Measurements from ENCODE around the gene PLPP3. TPM values are rescaled to one million over a fixed set of nuclear protein-coding genes. Genes with fewer than 3 reads are reported as not detected.

Gene PLPP3
- total and polyA plus RNA-seq, 5 experiments from 2014 or later: not detected

DNA sequence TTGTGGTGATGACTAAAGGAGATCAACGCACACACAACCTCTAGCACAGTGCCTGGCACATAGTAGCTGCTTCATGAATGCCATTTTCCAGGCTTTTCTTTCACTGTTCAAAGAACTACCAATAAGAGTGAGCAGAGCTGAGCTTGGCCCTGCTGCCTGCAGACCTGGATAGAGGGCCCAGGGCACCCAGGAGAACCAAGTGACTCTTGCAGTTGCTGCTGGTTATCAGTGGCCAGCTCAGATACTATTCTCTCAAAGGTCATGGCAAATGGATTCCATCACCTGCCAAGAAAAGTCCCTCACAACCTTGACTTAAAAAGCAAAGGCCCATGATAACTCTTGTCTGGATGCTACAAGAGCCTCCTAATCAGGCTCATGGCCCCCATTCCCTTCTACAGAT lies 41.7 kb downstream of the PLPP3 start:
- no peak for ATAC-seq
- H3K27me3 Mint-ChIP-seq: peaks cover 0 to 7% (median 3%) of the 10 kb centered on the region in 5 donors
- no peak overlapping the region for H3K4me3 Mint-ChIP-seq
- H3K4me1 Mint-ChIP-seq: no peaks in the 10 kb centered on the region
- no peak for DNase-seq
- no peak overlapping the region for H3K27ac Mint-ChIP-seq
- no peaks in the 10 kb centered on the region for H3K36me3 Mint-ChIP-seq
- H3K9me3 Mint-ChIP-seq: no peaks in the 10 kb centered on the region
- POLR2A ChIA-PET: no interaction called here

DNA sequence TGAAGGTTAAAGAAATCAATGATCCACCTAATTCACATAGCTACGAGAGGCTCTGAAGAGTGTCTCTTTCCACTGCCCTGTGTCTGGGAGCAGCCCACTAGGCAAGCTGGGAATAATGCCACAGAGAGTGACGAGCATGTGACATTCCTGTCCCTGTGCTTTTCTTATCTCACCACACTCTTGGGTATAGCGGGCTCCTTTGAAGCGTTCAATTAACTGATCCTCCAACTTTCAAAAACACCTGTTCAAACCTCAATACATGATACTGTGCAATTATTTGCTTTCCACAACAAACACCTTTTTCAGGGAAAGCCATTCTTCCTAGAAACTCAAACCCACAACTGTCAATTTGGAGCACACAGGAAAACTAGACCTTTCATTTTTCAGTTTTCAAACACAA lies 43.4 kb downstream of the PLPP3 start:
- peaks cover 0 to 7% (median 3%) of the 10 kb centered on the region in 5 donors for H3K27me3 Mint-ChIP-seq
- ATAC-seq (no peak), DNase-seq (no peak)
- no peaks in the 10 kb centered on the region for H3K9me3 Mint-ChIP-seq
- H3K36me3 Mint-ChIP-seq: no peaks in the 10 kb centered on the region
- H3K4me1 Mint-ChIP-seq: no peaks in the 10 kb centered on the region
- H3K4me3 Mint-ChIP-seq: no peak overlapping the region
- H3K27ac Mint-ChIP-seq: no peak overlapping the region
- POLR2A ChIA-PET: no interaction called here

DNA sequence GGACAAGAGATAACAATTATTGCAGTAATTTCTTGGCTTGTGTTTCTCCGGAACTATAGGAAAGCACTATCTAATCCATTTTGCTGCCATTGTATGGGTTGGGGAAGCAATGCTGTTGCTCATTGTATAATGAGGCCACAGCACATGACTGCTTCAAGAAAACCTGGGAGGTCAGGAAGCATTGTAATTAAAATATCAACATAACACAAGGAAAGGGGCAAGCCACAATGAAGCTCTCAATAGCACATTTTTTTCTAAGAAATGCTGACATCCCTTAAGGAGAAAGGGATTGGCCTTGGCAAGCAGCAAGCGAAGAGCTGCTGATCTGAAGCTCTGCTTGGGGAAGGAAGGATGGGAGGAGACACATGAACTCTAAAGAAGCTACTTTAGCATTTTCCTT lies 44.0 kb downstream of the PLPP3 start:
- no peak overlapping the region for H3K27ac Mint-ChIP-seq
- DNase-seq: no peak
- no peak overlapping the region for H3K4me3 Mint-ChIP-seq
- no peaks in the 10 kb centered on the region for H3K36me3 Mint-ChIP-seq
- no peak for ATAC-seq
- H3K27me3 Mint-ChIP-seq: peaks cover 0 to 7% (median 3%) of the 10 kb centered on the region in 5 donors
- POLR2A ChIA-PET: no interaction called here
- no peaks in the 10 kb centered on the region for H3K9me3 Mint-ChIP-seq
- no peaks in the 10 kb centered on the region for H3K4me1 Mint-ChIP-seq

DNA sequence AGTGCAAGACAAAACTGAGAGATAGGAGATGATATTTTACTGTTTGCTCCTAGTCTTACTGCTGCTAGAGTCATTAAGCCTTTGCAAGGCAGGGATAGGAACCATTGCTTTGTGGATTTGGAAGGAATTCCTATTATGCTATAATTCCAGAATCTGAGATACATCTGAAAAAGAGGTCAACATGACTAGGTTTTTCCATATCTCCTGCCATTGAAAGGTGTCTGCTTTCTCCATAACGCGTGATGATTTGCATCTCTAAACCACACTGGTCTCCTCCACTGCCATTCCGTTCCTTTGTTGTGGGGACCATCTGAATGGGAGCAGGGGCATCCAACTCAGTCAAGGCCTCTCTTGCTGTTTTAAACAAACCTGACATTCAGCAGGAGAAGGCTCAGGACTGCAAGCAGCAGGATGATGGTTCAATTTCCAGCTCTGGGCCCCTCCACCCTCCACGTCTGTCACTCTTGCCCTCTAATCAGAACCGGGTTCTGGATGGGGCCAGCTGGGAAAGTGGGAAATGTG lies 45.2 kb downstream of the PLPP3 start:
- Mint-ChIP-seq H3K4me1 (no peaks in the 10 kb centered on the region), H3K9me3 (no peaks in the 10 kb centered on the region), H3K4me3 (no peak overlapping the region), H3K27me3 (peaks cover 0 to 7% (median 3%) of the 10 kb centered on the region in 5 donors), H3K36me3 (no peaks in the 10 kb centered on the region), H3K27ac (no peak overlapping the region)
- POLR2A ChIA-PET: no interaction called here
- ATAC-seq: no peak
- no peak for DNase-seq

DNA sequence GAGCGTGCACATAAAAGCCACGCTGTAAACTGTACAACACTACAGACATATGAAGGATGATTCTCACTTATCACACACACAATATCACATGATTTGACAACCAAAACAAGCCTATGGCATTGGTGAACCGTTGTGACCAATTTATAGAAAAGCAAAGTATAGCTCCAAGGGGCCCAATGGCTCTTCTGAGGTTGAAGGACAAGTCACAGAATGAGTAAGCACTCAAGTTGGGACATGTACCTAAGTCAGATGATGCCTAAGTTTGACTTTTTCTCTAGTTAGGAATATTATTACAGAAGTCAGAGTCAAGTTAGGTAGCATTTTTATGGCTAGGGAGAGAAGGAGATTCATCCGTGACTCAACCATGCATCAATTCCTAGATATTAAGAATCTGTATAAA lies 45.7 kb downstream of the PLPP3 start:
- DNase-seq (no peak), ATAC-seq (no peak)
- no peaks in the 10 kb centered on the region for H3K36me3 Mint-ChIP-seq
- POLR2A ChIA-PET: no interaction called here
- H3K4me1 Mint-ChIP-seq: no peaks in the 10 kb centered on the region
- H3K27ac Mint-ChIP-seq: no peak overlapping the region
- no peak overlapping the region for H3K4me3 Mint-ChIP-seq
- H3K9me3 Mint-ChIP-seq: no peaks in the 10 kb centered on the region
- peaks cover 0 to 7% (median 3%) of the 10 kb centered on the region in 5 donors for H3K27me3 Mint-ChIP-seq

DNA sequence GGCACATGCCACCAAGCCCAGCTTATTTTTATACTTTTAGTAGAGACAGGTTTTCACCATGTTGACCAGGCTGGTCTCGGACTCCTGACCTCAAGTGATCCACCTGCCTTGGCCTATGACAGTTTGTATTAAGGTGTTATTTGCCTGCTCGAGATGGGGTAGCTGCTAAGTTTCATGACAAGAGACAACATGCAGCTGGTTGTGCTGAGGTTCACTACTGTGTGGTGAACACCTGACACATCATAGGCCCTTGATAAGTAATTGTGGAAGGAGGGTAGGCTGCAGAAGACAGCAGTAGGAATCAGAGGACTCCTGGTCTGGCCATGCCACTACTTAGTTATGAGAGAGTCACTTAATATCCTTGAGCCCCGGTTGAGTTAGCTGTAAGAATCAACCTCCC lies 46.2 kb downstream of the PLPP3 start:
- H3K9me3 Mint-ChIP-seq: no peaks in the 10 kb centered on the region
- H3K4me1 Mint-ChIP-seq: no peaks in the 10 kb centered on the region
- peaks cover 0 to 7% (median 3%) of the 10 kb centered on the region in 5 donors for H3K27me3 Mint-ChIP-seq
- H3K4me3 Mint-ChIP-seq: no peak overlapping the region
- no peak for ATAC-seq
- H3K36me3 Mint-ChIP-seq: no peaks in the 10 kb centered on the region
- no peak overlapping the region for H3K27ac Mint-ChIP-seq
- DNase-seq: no peak
- POLR2A ChIA-PET: no interaction called here

DNA sequence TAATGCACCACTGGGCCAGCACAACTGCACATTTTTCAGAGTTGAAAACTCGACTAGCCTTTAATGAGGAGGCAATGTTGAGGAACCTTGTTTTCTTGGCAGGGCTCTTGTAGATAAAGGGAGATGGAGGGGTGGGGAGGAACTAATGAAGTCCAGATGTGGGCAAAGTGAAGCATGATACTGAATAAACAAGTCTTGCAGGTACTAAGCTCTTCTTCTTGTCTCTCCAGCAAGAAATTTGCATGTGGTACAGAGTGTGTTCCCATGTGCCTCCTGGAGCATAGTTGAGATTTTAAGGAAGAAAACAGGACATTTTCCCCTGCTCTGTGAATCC lies 47.0 kb downstream of the PLPP3 start:
- Mint-ChIP-seq H3K27ac (no peak overlapping the region), H3K9me3 (no peaks in the 10 kb centered on the region), H3K4me3 (no peak overlapping the region), H3K36me3 (no peaks in the 10 kb centered on the region), H3K4me1 (no peaks in the 10 kb centered on the region), H3K27me3 (peaks cover 0 to 7% (median 2%) of the 10 kb centered on the region in 5 donors)
- POLR2A ChIA-PET: no interaction called here
- no peak for DNase-seq
- no peak for ATAC-seq

DNA sequence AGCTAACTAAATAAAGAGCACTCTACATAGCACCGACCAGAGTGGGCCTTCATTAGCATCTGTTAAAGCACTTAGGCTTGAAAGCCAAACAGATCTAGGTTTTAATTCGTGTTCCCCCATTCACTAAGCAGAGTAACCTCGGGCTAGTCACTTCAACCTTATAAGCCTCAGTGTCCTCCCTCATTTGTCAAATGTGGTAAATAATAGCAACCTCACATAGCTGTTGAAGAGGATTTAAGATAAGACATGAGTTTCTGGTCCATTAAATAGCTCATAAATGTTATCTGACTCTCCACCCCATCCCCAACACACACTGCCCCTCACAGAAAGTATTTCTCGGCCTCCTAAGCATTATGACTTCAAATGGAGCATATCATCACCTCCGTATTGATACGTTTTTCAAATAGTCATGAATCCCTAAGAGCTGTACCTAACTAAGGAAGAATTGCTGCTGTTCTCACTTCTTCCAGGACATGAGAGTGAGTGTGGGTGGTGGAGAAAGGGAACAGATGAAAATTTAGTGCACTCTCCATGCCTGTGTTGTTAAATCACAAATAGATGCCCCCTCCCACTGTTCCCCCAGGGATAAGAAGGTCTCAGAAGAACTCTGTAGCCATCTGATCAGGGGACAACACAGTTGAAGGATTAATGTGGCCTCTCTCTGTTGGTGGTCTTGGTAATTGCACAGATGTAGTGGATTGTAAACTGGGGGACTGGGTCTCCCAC lies 47.6 kb downstream of the PLPP3 start:
- H3K9me3 Mint-ChIP-seq: no peaks in the 10 kb centered on the region
- peaks cover 0 to 7% (median 2%) of the 10 kb centered on the region in 5 donors for H3K27me3 Mint-ChIP-seq
- DNase-seq: no peak
- no peaks in the 10 kb centered on the region for H3K36me3 Mint-ChIP-seq
- no peak for ATAC-seq
- peaks cover 0 to 5% (median 0%) of the 10 kb centered on the region in 4 donors for H3K4me1 Mint-ChIP-seq
- no peak overlapping the region for H3K4me3 Mint-ChIP-seq
- H3K27ac Mint-ChIP-seq: no peak overlapping the region
- POLR2A ChIA-PET: no interaction called here

DNA sequence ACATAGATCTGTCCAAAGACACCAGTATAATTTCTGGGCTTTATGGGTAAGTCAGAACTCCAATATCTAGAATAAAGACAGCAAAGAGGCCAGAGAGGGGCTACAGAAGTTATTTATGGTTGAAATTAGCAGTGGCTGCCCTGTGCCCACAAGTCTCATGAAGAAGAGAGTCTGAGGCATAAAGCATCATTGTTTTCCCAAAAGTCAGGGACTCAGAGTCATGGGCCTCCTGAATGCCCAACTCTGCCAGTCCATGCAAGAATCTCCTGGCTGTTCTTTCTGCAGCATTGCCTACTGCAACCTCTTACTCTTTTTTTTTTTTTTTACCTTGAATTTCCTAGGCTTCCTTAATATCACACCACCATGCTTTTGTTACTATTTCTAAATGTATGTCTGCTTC lies 49.6 kb downstream of the PLPP3 start:
- ATAC-seq (no peak), DNase-seq (no peak)
- Mint-ChIP-seq H3K4me3 (no peak overlapping the region), H3K27ac (no peak overlapping the region), H3K9me3 (no peaks in the 10 kb centered on the region), H3K36me3 (no peaks in the 10 kb centered on the region), H3K27me3 (peaks cover 0 to 6% (median 0%) of the 10 kb centered on the region in 5 donors), H3K4me1 (peaks cover 0 to 24% (median 0%) of the 10 kb centered on the region in 4 donors)
- POLR2A ChIA-PET: no interaction called here

DNA sequence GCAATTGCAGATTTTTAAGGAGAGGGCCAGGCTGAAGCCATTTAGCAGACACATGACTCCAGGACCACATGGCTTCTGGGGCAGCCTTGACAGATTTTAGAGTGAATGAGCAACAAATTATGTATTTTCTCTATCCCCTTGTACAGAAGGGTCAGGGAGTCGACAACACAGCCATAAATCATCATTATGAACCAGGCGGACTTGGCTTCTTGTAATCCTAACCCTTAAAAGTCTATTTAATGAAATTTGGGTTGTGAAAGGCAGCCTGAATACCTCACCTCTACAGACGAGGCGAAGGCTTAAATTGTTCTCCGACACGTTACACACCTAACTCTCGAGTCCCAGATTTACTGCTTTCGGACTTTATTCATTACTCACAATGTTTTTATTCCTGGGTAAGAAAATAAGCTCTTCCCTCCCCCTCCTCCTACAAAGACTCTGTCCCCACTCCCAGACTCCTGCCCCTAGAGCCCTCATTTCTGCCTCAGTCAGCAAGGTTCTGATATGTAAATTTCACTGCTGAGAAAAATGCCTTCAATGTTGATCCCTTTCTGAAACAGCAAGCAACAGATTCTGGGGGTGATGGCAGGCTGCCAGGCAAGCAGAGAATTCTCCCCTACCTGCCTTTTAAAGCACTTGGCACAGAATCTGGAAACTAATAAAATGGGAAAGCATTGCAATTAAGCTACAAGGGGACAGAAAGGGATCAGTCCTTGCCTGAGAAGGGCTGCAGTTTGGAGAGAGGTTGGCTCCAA lies 51.6 kb downstream of the PLPP3 start:
- Mint-ChIP-seq H3K27ac (no peak overlapping the region), H3K36me3 (no peaks in the 10 kb centered on the region), H3K9me3 (no peaks in the 10 kb centered on the region), H3K4me3 (no peak overlapping the region), H3K4me1 (peaks cover 0 to 33% (median 0%) of the 10 kb centered on the region in 4 donors), H3K27me3 (no peaks in the 10 kb centered on the region)
- DNase-seq (no peak), ATAC-seq (no peak)
- POLR2A ChIA-PET: no interaction called here

DNA sequence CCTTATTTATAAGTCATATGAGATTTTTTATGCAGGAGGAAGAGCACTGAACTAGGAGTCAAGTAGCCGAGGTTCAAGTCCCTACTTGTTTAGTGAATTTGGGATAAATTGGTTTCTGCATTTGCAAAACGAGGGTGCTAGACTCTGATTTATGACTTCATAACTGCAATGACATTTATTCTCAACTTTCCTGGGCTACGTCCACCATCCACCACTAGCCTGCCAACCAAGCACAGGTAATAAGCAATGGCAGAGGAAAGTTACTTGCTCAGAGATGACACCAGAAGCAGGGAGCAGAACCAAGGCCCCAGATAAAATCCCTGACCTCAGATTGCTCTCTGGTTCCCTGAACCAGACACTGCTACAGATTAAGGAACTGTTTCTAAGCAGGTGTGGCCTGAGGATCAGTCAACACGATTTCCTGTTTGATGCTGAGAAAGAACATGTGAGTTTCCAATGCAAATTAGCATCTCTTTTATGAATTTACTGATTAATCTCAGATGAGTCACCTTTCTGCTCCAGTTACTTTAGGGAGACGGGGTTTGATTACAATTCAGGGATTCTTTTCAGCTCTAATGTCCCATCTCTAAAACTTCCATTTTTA lies 52.7 kb downstream of the PLPP3 start:
- POLR2A ChIA-PET: no interaction called here
- no peak overlapping the region for H3K27ac Mint-ChIP-seq

DNA sequence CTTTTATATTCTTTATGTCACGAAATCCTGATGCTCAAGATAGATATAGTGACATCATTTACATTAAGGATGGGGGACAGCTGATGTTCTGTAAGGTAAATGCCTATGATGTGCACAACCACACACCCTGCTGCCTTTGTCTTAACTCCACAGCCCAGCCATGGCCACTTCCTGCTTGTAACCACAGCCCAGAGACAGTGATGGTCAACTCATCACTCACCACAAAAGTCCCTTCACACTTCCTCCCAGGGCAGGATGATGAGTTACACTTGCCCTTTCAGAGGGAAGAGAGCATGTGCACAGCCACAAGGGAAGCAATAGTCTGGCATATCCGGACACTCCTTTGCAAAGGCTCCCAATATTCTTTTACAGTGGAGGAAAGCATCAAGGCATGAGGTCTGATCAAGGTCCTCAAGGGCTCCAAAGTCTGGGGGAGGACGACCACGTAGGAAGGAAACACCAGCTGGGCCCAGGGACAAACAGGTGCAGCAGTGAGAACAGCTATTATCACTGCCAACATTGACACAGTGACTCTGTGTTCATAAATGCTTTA lies 53.8 kb downstream of the PLPP3 start:
- no peak overlapping the region for H3K27ac Mint-ChIP-seq
- H3K4me3 Mint-ChIP-seq: no peak overlapping the region
- POLR2A ChIA-PET: no interaction called here
- no peaks in the 10 kb centered on the region for H3K36me3 Mint-ChIP-seq
- H3K4me1 Mint-ChIP-seq: peaks cover 0 to 33% (median 0%) of the 10 kb centered on the region in 4 donors
- H3K27me3 Mint-ChIP-seq: no peaks in the 10 kb centered on the region
- DNase-seq (peak in 1 of 10 donors; percentile 19), ATAC-seq (no peak)
- no peaks in the 10 kb centered on the region for H3K9me3 Mint-ChIP-seq

More for the DNA sequence above, 52.7 kb downstream of the PLPP3 start:
- DNase-seq (no peak), ATAC-seq (no peak)
- Mint-ChIP-seq H3K36me3 (no peaks in the 10 kb centered on the region), H3K9me3 (no peaks in the 10 kb centered on the region), H3K27me3 (no peaks in the 10 kb centered on the region), H3K4me3 (no peak overlapping the region), H3K4me1 (peaks cover 0 to 33% (median 0%) of the 10 kb centered on the region in 4 donors)

DNA sequence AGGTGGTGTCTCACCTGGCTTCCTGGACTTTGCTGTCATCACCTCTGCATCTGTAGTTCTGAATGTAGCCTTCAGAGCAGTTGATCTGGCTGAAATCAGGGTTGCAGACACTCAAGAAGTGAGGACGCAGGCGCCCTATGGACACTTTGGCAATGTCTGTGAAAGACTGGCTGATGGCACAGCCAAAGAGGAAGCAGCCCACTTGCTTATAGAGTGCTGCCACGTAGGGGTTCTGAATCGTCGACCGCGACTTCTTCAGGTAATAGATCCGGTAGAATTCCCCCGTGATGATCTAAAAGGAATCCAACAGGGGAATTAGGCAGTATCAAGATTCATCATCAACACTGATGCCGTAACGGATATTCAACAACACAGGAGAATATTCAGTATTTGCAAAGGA lies 55.1 kb downstream of the PLPP3 start:
- no peaks in the 10 kb centered on the region for H3K27me3 Mint-ChIP-seq
- DNase-seq (no peak), ATAC-seq (no peak)
- POLR2A ChIA-PET: no interaction called here
- no peaks in the 10 kb centered on the region for H3K9me3 Mint-ChIP-seq
- no peak overlapping the region for H3K4me3 Mint-ChIP-seq
- peaks cover 0 to 33% (median 0%) of the 10 kb centered on the region in 4 donors for H3K4me1 Mint-ChIP-seq
- H3K27ac Mint-ChIP-seq: no peak overlapping the region
- no peaks in the 10 kb centered on the region for H3K36me3 Mint-ChIP-seq
